ENCODE results near the gene NPAS3.

NPAS3 gene

GRCh38 chr14:33851931-33852330, 913.3 kb downstream of the NPAS3 start:
- no peak for DNase-seq (ENCODE audit: low read depth, low spot score)
- H3K4me3 ChIP-seq (ENCODE audit: low read length): no peak overlapping the region

Measured in Jurkat, Clone E6-1 (cell line).